GM12878 (cell line): Measurements from ENCODE around the gene PDZD2. TPM values are rescaled to one million over a fixed set of nuclear protein-coding genes. Genes with fewer than 3 reads are reported as not detected.

Experiments
- ATAC-seq: fragments of 200-7000 bp; cut with Tn5 transposase; 3 replicates; pipeline ENCODE4 v1.9.1; 2020; ENCODE audit warnings: mild to moderate bottlenecking, moderate library complexity
- BruUV-seq: library from RNA; stranded (reverse); fragments of 400-500 nt; replicated peaks from 2 replicates; lab custom pipeline; 2021; lab: Mats Ljungman, UMichigan
- CTCF ChIA-PET: fragments of 300-600 bp; sonication (Branson Sonifier 250); formaldehyde crosslinking; extraction: SDS; loops from one replicate; lab custom pipeline; 2021; ENCODE audit warnings: inconsistent platforms; lab: Yijun Ruan, JAX
- POLR2A ChIA-PET: fragments of 350-600 bp; formaldehyde crosslinking; extraction: SDS; loops from one replicate; lab custom pipeline; 2021; ENCODE audit warnings: inconsistent platforms; lab: Charles Lee
- RAD21 ChIA-PET: fragments of 300-600 bp; sonication (Branson Sonifier 250); formaldehyde crosslinking; loops from one replicate; lab custom pipeline; 2023; ENCODE audit warnings: antibody characterized with exemption; ENCODE audit not compliant: unreplicated experiment; lab: Charles Lee
- SMC1A ChIA-PET: fragments of 300-600 bp; sonication (Branson Sonifier 250); formaldehyde crosslinking; loops from one replicate; lab custom pipeline; 2023; ENCODE audit not compliant: unreplicated experiment, uncharacterized antibody; lab: Charles Lee
- DNase-seq: peaks from one replicate; pipeline ENCODE4 v3.0.0-alpha.2; 2011; ENCODE audit warnings: low read depth, low spot score
- FAIRE-seq: peaks from 3 replicates; lab custom pipeline; 2011; peaks lifted over from hg19 to GRCh38; lab: Jason Lieb, UNC
- H2AFZ ChIP-seq: 2 replicates; pipeline ENCODE4 v1.6.0; 2011; ENCODE audit warnings: low read depth, low read length, control low read depth; ENCODE audit not compliant: control insufficient read depth
- H3K27ac ChIP-seq: 2 replicates; pipeline ENCODE4 v1.5.1; 2011; ENCODE audit warnings: control low read depth; ENCODE audit not compliant: control insufficient read depth, insufficient read depth
- H3K27me3 ChIP-seq, 2 experiments: replicated peaks in 1 of 2; 2 replicates each; pipeline versions ENCODE4 v1.6.0 to v1.6.1; 2011; ENCODE audit warnings: low read length in 1 of 2; ENCODE audit not compliant: control insufficient read depth in 2 of 2, insufficient read depth in 2 of 2
- H3K36me3 ChIP-seq, 2 experiments: 2 replicates each; pipeline ENCODE4 v1.5.1; 2011; ENCODE audit warnings: low read length in 1 of 2; ENCODE audit not compliant: control insufficient read depth in 2 of 2, insufficient read depth in 2 of 2
- H3K4me1 ChIP-seq: 2 replicates; pipeline ENCODE4 v1.6.1; 2011; ENCODE audit warnings: mild to moderate bottlenecking, low read length, moderate library complexity, mixed read lengths; ENCODE audit not compliant: control insufficient read depth, insufficient read depth
- H3K4me2 ChIP-seq: 2 replicates; pipeline ENCODE4 v1.6.0; 2011; ENCODE audit warnings: control low read depth; ENCODE audit not compliant: control insufficient read depth, insufficient read depth
- H3K4me3 ChIP-seq: fragments of 200-600 bp; sonication (generic); 2 replicates; pipeline ENCODE4 v1.5.1; 2016
- H3K79me2 ChIP-seq: 2 replicates; pipeline ENCODE4 v1.6.0; 2011; ENCODE audit warnings: low read length; ENCODE audit not compliant: control insufficient read depth, insufficient read depth
- H3K9ac ChIP-seq: 2 replicates; pipeline ENCODE4 v1.8.0; 2011; ENCODE audit warnings: low read length, control low read depth, mixed read lengths; ENCODE audit not compliant: control insufficient read depth, insufficient read depth
- H3K9me3 ChIP-seq: replicated peaks from 3 replicates; pipeline ENCODE4 v1.5.1; 2011; ENCODE audit warnings: mild to moderate bottlenecking, low read length; ENCODE audit not compliant: control insufficient read depth, insufficient read depth
- H4K20me1 ChIP-seq: 2 replicates; pipeline ENCODE4 v1.6.0; 2011; ENCODE audit not compliant: control insufficient read depth, insufficient read depth
- FOXK2 ChIP-seq: fragments of 450-650 bp; IDR thresholded peaks from 2 replicates; pipeline ENCODE4 v1.6.1; 2017; ENCODE audit warnings: mild to moderate bottlenecking, moderate library complexity
- SMAD5 ChIP-seq: IDR thresholded peaks from 2 replicates; pipeline ENCODE4 v1.6.1; 2016; ENCODE audit warnings: antibody characterized with exemption, low read depth
- WGBS: methylation state at CpG from one replicate; pipeline ENCODE4 v1.1.6; 2016; ENCODE audit warnings: low lambda C conversion rate; ENCODE audit not compliant: insufficient replicate concordance, insufficient coverage; ENCODE audit errors: missing lambda C conversion rate; 5-methylcytosine and 5-hydroxymethylcytosine counted together
- in situ Hi-C: fragments of 300-500 bp; cut with MboI; formaldehyde crosslinking; loops from 9 replicates; pipeline ENCODE4 v1.14.3; 2018; ENCODE audit warnings: mixed read lengths
- intact Hi-C: fragments of 100-400 bp; cut with micrococcal nuclease; formaldehyde crosslinking; loops from one replicate; pipeline ENCODE4 v1.14.2; 2022; ENCODE audit not compliant: unreplicated experiment
- polyA plus RNA-seq, 11 experiments: library from polyadenylated mRNA; depleted of rRNA in 4 of 11; unstranded in 6 of 11; stranded (reverse) in 5 of 11; fragments of >200 nt; fragmentation: Nextera tagmentation in 4 of 11; fragmentation: Illumina TruSeq in 1 of 11; extraction: Ambion mirVana in 4 of 11; extraction: Trizol in 1 of 11; gene quantifications; 1 replicate in 1 of 11; 2 replicates in 10 of 11; pipeline versions ENCODE4 v1.2.1 to v1.2.3, GENCODE V29; 2011 to 2016; ENCODE audit warnings: inconsistent platforms in 2 of 11, missing spikeins in 2 of 11, low read depth in 1 of 11
- total RNA-seq, 4 experiments: library from RNA; depleted of rRNA in 3 of 4; stranded (reverse); fragments of >200 nt in 3 of 4; fragmentation: Illumina TruSeq in 1 of 4; extraction: Trizol in 1 of 4; gene quantifications; 2 replicates each; pipeline versions ENCODE4 v1.2.1 to v1.2.3, GENCODE V29; 2013 to 2021
- TF ChIP-seq, protein P1 (sequence below): fragments of 450-650 bp; IDR thresholded peaks from 2 replicates; pipeline ENCODE4 v1.6.1; 2017; ENCODE audit warnings: mild to moderate bottlenecking

PDZD2 gene
- total and polyA plus RNA-seq, 10 of the 15 experiments (the other 5 are each of a cell fraction or from before 2014, with no cell fraction given), result 0.01 to 0.58 (median 0.29) TPM; not detected in 3

- RAD21 ChIA-PET, result no interaction called here
- Histone ChIP-seq H3K4me1 (no peaks in the 10 kb centered on the region), H3K79me2 (no peaks in the 10 kb centered on the region), H3K36me3 (no peaks in the 10 kb centered on the region), H3K9me3 (no peaks in the 10 kb centered on the region), H3K9ac (no peak overlapping the region), H3K27ac (no peak overlapping the region), H2AFZ (no peak overlapping the region), H3K27me3 (no peaks in the 10 kb centered on the region; a peak in 1 of 4 replicates), H3K4me3 (no peak overlapping the region), H3K4me2 (no peak overlapping the region), H4K20me1 (no peaks in the 10 kb centered on the region)
- POLR2A ChIA-PET, result interaction anchor here (0.6 kb wide), 1 partner anchor 21 kb away, joined by 3 read pairs; no protein-coding TSS in a partner anchor
- BruUV-seq, result no TSS peak
- CTCF ChIA-PET, result no interaction called here
- TF ChIP-seq FOXK2, result no peak
- no peak for TF ChIP-seq SMAD5
- TF ChIP-seq, protein P1, sequence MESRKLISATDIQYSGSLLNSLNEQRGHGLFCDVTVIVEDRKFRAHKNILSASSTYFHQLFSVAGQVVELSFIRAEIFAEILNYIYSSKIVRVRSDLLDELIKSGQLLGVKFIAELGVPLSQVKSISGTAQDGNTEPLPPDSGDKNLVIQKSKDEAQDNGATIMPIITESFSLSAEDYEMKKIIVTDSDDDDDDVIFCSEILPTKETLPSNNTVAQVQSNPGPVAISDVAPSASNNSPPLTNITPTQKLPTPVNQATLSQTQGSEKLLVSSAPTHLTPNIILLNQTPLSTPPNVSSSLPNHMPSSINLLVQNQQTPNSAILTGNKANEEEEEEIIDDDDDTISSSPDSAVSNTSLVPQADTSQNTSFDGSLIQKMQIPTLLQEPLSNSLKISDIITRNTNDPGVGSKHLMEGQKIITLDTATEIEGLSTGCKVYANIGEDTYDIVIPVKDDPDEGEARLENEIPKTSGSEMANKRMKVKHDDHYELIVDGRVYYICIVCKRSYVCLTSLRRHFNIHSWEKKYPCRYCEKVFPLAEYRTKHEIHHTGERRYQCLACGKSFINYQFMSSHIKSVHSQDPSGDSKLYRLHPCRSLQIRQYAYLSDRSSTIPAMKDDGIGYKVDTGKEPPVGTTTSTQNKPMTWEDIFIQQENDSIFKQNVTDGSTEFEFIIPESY, result no peak
- no peak for ATAC-seq
- in situ Hi-C loops (no loop called here), intact Hi-C loops (no loop called here)
- DNase-seq, result no peak
- FAIRE-seq, result no peak
- WGBS, result 46% methylated on average over 14 of the region's 14 CpGs
- SMC1A ChIA-PET, result interaction anchor here (0.5 kb wide), 1 partner anchor 54 kb away, joined by 3 read pairs; no protein-coding TSS in a partner anchor
These were observed 388.3 kb downstream of the PDZD2 start for GRCh38 chr5:32027093-32027716.
